Measurements from ENCODE around the gene KMT5C.
"Not testable (repeated sequence)": the region's sequence is repeated elsewhere in the genome, so short reads cannot be mapped to it uniquely, and the experiment has no call there.

KMT5C gene

GRCh38 chr19:55319785-55320184, 19.9 kb upstream of the KMT5C start:
- no peak for DNase-seq

- DNase-seq, result no peak
These were observed 18.7 kb upstream of the KMT5C start for GRCh38 chr19:55320844-55321419.

- no peak for DNase-seq
These were observed 18.1 kb upstream of the KMT5C start for GRCh38 chr19:55321466-55322137.

GRCh38 chr19:55322204-55322885, 17.3 kb upstream of the KMT5C start:
- DNase-seq, result no peak

- DNase-seq, result no peak
These were observed 15.0 kb upstream of the KMT5C start for GRCh38 chr19:55324662-55325061.

GRCh38 chr19:55325172-55325571, 14.5 kb upstream of the KMT5C start, which contains the start of gene TMEM150B:
TSS of gene TMEM150B (minus strand) at chr19:55325341. CDS start at chr19:55321036, 4,305 bp downstream.
- no peak for DNase-seq

- DNase-seq, result not testable (repeated sequence)
These were observed 10.8 kb upstream of the KMT5C start for GRCh38 chr19:55328774-55329318.

GRCh38 chr19:55329791-55330190, 9.9 kb upstream of the KMT5C start:
- not testable (repeated sequence) for DNase-seq

- DNase-seq, result no peak
These were observed 5.8 kb upstream of the KMT5C start for GRCh38 chr19:55333870-55334269.

GRCh38 chr19:55336101-55336500, 3.6 kb upstream of the KMT5C start:
- no peak for DNase-seq

- no peak for DNase-seq
These were observed 460 bp downstream of the KMT5C start for GRCh38 chr19:55339889-55340783.

GRCh38 chr19:55340784-55341147, 1.1 kb downstream of the KMT5C start:
- DNase-seq, result peak; percentile 16

- DNase-seq, result peak; percentile 16
These were observed 1.5 kb downstream of the KMT5C start for GRCh38 chr19:55341171-55341588.

- DNase-seq, result no peak
These were observed 2.2 kb downstream of the KMT5C start for GRCh38 chr19:55341595-55342531.

GRCh38 chr19:55344444-55344843, 4.8 kb downstream of the KMT5C start:
- no peak for DNase-seq

GRCh38 chr19:55345101-55345817, 5.6 kb downstream of the KMT5C start:
- no peak for DNase-seq

GRCh38 chr19:55345818-55346724, 6.4 kb downstream of the KMT5C start:
- DNase-seq, result no peak

GRCh38 chr19:55346725-55347441, 7.2 kb downstream of the KMT5C start:
- no peak for DNase-seq

GRCh38 chr19:55347442-55348009, 7.8 kb downstream of the KMT5C start:
- no peak for DNase-seq
